NCI-H1417 treated with DMSO at 0.1 percent for 48 hours (cell line): ENCODE results near the gene SPSB1.

Experiments used
- DNase-seq: peaks from one replicate; lab custom pipeline; 2025; lab: John Stamatoyannopoulos, UW

Gene SPSB1

GRCh38 chr1:9292361-9293240 lies at the start of gene SPSB1:
Gene SPSB1 (plus strand): TSS chr1:9292894. CDS start chr1:9355892, 62,998 bp downstream.
- no peak for DNase-seq

GRCh38 chr1:9243066-9243739 lies 49.5 kb upstream of the SPSB1 start:
- DNase-seq: no peak

- no peak for DNase-seq
Observed at GRCh38 chr1:9244501-9245229, 48.0 kb upstream of the SPSB1 start.

GRCh38 chr1:9245230-9245619 lies 47.5 kb upstream of the SPSB1 start:
- DNase-seq: no peak

GRCh38 chr1:9245661-9246060 lies 47.0 kb upstream of the SPSB1 start:
- DNase-seq: no peak

DNA sequence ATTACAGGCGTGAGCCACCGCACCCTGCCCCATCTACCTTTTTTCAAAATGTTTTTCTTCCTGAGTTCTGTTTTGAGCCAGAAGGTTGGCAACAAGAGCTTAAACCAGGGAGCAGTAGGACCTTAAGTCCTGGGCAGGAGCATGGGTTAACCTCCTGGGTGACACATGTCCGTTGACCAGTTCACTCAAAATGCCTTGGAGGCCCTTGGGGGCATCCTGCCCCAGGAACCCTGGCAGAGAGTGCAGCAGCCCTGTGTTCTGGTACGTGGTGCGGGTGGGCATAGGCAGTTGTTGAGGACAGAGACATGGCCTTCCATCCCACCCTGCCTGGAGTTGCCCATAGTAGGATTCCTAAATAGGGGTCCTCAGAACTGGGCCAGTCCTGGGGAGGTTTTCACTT lies 46.5 kb upstream of the SPSB1 start:
- no peak for DNase-seq

- DNase-seq: no peak
Observed at GRCh38 chr1:9246841-9247785, 45.6 kb upstream of the SPSB1 start.

GRCh38 chr1:9247894-9248293 lies 44.8 kb upstream of the SPSB1 start:
- DNase-seq: no peak

GRCh38 chr1:9248341-9249262 lies 44.1 kb upstream of the SPSB1 start:
- no peak for DNase-seq

GRCh38 chr1:9249263-9249533 lies 43.5 kb upstream of the SPSB1 start:
- no peak for DNase-seq

DNA sequence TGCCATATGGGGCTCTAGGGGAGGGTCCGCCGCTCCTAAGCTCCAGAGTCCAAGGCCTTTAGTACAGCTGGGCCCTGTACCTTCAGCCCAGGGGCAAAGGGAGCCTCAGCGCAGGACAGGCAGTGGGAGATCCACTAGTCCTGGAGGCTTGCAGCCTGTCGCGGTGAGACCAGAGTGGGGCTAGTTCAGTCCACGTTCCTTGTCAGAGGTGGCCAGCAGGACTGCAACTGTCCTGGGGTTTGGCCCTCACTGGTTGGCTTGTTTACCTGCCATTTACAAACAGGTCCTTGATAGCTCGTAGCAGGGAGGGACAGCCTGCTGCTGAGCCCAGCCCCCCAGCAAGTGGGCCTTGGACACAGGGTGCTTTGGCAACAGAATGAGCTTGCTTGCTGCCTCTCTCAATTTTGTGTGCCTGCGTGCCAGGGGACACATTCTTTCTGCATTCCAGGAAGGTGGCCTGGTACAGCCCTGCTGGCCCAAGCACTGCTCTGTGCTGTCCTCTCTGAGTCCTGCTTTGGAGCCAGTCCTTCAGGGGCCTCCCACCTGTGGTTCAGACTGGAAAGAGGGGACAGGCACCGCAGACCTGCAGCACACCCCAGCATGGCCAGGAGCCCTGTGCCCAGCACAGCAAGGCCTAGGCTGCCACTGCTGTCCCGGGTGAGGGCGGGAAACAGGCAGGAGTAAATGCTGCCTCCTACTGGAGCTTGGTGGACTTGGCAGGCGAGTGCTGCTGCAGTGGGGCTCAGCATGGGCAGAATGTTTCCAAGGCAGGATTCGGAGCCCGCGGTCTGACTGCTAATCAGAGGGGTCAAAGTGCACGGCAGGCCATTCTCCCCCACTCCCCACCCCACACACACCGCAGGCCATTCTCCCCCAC lies 42.9 kb upstream of the SPSB1 start:
- no peak for DNase-seq

- no peak for DNase-seq
Observed at GRCh38 chr1:9250411-9251381, 42.0 kb upstream of the SPSB1 start.

GRCh38 chr1:9251501-9251900 lies 41.2 kb upstream of the SPSB1 start:
- DNase-seq: no peak

GRCh38 chr1:9253004-9253403 lies 39.7 kb upstream of the SPSB1 start:
- no peak for DNase-seq

DNA sequence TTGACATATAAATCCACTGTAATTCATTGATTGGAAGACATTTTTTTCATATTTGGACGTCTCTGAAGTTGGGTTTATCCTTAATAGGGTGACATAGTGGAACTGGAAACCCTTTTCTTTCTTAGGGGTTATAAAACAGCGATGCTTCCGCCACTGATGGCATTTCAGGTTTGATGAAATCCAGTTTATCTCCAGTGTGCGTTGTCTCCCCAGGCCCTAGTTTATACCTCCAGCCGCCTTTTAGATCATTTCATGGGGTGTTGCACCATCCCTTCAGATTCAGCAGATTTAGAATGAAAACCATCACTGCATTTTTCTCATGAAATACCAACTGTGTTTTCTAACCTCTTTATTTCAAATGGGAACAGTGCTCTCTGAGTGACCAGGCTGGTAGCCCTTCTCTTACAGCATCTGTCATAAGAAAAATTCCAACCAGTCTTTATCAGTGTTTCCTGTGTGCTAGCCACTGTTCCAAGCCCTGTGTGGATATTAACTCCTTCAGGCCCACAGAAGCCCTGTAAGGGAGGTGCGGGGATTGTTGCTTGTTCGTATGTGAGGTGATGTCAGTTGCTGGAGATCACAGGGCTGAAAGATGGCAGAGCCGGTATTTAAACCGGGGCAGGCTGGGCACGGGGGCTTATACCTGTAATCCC lies 39.1 kb upstream of the SPSB1 start:
- DNase-seq: no peak

DNA sequence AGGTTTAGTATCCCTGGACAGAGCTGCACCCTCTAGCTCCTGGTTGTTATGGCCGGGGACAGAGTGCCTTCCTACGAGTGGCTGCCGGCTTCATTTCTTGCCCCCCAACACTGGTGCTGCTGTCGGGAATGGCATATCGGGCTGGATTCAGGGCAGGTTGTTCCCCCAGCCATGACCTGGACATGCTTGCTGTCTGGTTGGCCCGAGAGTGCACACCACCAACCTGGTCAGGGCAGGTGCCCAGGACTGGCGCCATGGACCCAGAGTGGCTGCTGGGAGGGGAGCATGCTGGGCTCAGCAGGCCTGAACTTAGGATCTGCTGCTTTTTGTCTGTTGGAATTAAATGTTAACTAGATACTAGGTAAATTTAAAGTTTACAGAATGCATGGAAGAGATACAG lies 36.4 kb upstream of the SPSB1 start:
- DNase-seq: no peak

DNA sequence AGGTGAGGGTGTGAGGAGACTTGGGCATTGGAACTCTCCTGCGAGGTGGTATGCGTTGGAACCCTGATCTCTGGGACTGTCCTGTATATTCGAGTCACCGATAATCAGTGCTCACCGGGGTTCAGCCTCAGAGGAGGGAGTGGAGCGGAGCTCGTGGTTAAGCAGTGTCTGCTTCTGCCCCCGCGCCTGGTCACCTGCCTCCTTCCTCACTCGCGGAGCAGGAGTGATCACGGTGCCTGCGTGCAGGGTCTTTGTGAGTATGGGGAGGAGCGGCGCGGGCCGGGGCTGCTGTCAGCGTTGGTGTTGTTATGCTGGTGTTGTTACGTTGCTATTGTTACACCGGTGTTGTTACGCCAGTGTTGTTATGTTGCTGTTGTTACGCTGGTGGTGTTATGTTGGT lies 34.8 kb upstream of the SPSB1 start:
- no peak for DNase-seq

DNA sequence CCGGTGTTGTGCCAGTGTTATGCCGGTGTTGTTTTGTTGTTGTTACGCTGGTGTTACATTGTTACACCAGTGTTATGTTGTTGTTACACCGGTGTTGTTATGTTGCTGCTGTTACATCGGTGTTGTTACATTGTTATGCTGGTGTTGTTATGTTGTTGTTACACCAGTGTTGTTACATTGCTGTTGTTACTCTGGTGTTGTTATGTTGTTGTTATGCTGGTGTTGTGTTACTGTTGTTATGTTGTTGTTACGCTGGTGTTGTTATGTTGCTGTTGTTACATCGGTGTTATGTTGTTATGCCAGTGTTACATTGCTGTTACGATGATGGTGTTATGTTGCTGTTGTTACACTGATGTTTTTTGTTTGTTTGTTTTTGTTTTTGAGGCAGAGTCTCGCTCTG lies 34.1 kb upstream of the SPSB1 start:
- no peak for DNase-seq
